H9 (cell line): ENCODE measurements around the gene PLB1. TPM values are rescaled to one million over a fixed set of nuclear protein-coding genes. Genes with fewer than 3 reads are reported as not detected.
A peak's percentile ranks its signal among the peaks of the same experiment; 100 is the strongest.

Experiments used
- DNase-seq: peaks from one replicate; pipeline ENCODE4 v3.0.0-alpha.2; 2017
- H2AFZ ChIP-seq: one replicate; pipeline ENCODE4 v1.6.1; 2013; ENCODE audit warnings: mild to moderate bottlenecking, low read length, control low read depth, moderate library complexity
- H2AK5ac ChIP-seq: 2 replicates; pipeline ENCODE4 v1.6.1; 2013; ENCODE audit warnings: low read length, control low read depth, mixed read lengths; ENCODE audit not compliant: insufficient read length
- H2BK120ac ChIP-seq: one replicate; pipeline ENCODE4 v1.6.1; 2013; ENCODE audit warnings: low read depth, mild to moderate bottlenecking, low read length, control low read depth, inconsistent platforms; ENCODE audit not compliant: poor library complexity, severe bottlenecking
- H2BK12ac ChIP-seq: 2 replicates; pipeline ENCODE4 v1.6.1; 2013; ENCODE audit warnings: low read length, control low read depth, mixed read lengths, low read depth; ENCODE audit not compliant: insufficient read length
- H2BK15ac ChIP-seq: 2 replicates; pipeline ENCODE4 v1.6.1; 2013; ENCODE audit warnings: low read depth, low read length, control low read depth
- H2BK20ac ChIP-seq: one replicate; pipeline ENCODE4 v1.6.1; 2013; ENCODE audit warnings: low read depth, mild to moderate bottlenecking, low read length, control low read depth, inconsistent platforms; ENCODE audit not compliant: poor library complexity, severe bottlenecking
- H2BK5ac ChIP-seq: 2 replicates; pipeline ENCODE4 v1.6.1; 2013; ENCODE audit warnings: low read length, control low read depth, mixed read lengths; ENCODE audit not compliant: insufficient read length
- H3K14ac ChIP-seq: 2 replicates; pipeline ENCODE4 v1.6.1; 2013; ENCODE audit warnings: low read length, control low read depth; ENCODE audit not compliant: insufficient read depth
- H3K18ac ChIP-seq: 2 replicates; pipeline ENCODE4 v1.6.1; 2013; ENCODE audit warnings: low read depth, mild to moderate bottlenecking, mixed read lengths, low read length, control low read depth; ENCODE audit not compliant: insufficient read length
- H3K23ac ChIP-seq: 2 replicates; pipeline ENCODE4 v1.6.1; 2013; ENCODE audit warnings: low read length, control low read depth, mixed read lengths, low read depth; ENCODE audit not compliant: insufficient read length
- H3K23me2 ChIP-seq: 2 replicates; pipeline ENCODE4 v1.6.1; 2013; ENCODE audit warnings: low read depth, mild to moderate bottlenecking, mixed read lengths, low read length, control low read depth; ENCODE audit not compliant: insufficient read length, poor library complexity, severe bottlenecking
- H3K27ac ChIP-seq: 2 replicates; pipeline ENCODE4 v1.5.1; 2013; ENCODE audit warnings: low read length, control low read depth, mixed read lengths, low read depth; ENCODE audit not compliant: insufficient read length
- H3K27me3 ChIP-seq: 2 replicates; pipeline ENCODE4 v1.6.1; 2013; ENCODE audit warnings: low read length, control low read depth, inconsistent platforms; ENCODE audit not compliant: insufficient read depth
- H3K4ac ChIP-seq: 2 replicates; pipeline ENCODE4 v1.6.1; 2013; ENCODE audit warnings: low read depth, mild to moderate bottlenecking, control low read depth, inconsistent platforms, low read length, moderate library complexity
- H3K4me1 ChIP-seq: 2 replicates; pipeline ENCODE4 v1.6.1; 2013; ENCODE audit warnings: low read length, control low read depth, inconsistent platforms; ENCODE audit not compliant: insufficient read depth
- H3K4me2 ChIP-seq: 2 replicates; pipeline ENCODE4 v1.6.1; 2013; ENCODE audit warnings: low read length, control low read depth, mixed read lengths; ENCODE audit not compliant: insufficient read length, insufficient read depth
- H3K56ac ChIP-seq: 2 replicates; pipeline ENCODE4 v1.6.1; 2013; ENCODE audit warnings: low read depth, mild to moderate bottlenecking, mixed read lengths, low read length, control low read depth; ENCODE audit not compliant: insufficient read length
- H3K79me1 ChIP-seq: 2 replicates; pipeline ENCODE4 v1.6.1; 2013; ENCODE audit warnings: low read depth, mild to moderate bottlenecking, moderate library complexity, low read length, control low read depth, inconsistent platforms; ENCODE audit not compliant: insufficient read depth, poor library complexity, severe bottlenecking
- H3K79me2 ChIP-seq: 2 replicates; pipeline ENCODE4 v1.6.1; 2013; ENCODE audit warnings: low read length, control low read depth, inconsistent platforms; ENCODE audit not compliant: insufficient read depth
- H3K9ac ChIP-seq: 2 replicates; pipeline ENCODE4 v1.6.1; 2013; ENCODE audit warnings: low read length, control low read depth, mixed read lengths; ENCODE audit not compliant: insufficient read length; ENCODE audit errors: extremely low read depth
- H3K9me3 ChIP-seq: one replicate; pipeline ENCODE4 v1.6.1; 2013; ENCODE audit warnings: low read depth, low read length, inconsistent platforms; ENCODE audit not compliant: control insufficient read depth
- H3T11ph ChIP-seq: one replicate; pipeline ENCODE4 v1.6.1; 2013; ENCODE audit warnings: mild to moderate bottlenecking, low read length, control low read depth, inconsistent platforms
- H4K20me1 ChIP-seq: one replicate; pipeline ENCODE4 v1.6.1; 2013; ENCODE audit not compliant: control insufficient read depth, insufficient read length, insufficient read depth
- H4K5ac ChIP-seq: 2 replicates; pipeline ENCODE4 v1.6.1; 2013; ENCODE audit warnings: low read depth, mild to moderate bottlenecking, mixed read lengths, low read length, control low read depth; ENCODE audit not compliant: insufficient read length
- H4K8ac ChIP-seq: replicated peaks from 2 replicates; pipeline ENCODE4 v1.6.1; 2013; ENCODE audit warnings: low read length, control low read depth, mixed read lengths, low read depth; ENCODE audit not compliant: insufficient read length
- H4K91ac ChIP-seq: 2 replicates; pipeline ENCODE4 v1.6.1; 2013; ENCODE audit warnings: low read depth, mild to moderate bottlenecking, moderate library complexity, mixed read lengths, low read length, control low read depth; ENCODE audit not compliant: insufficient read length
- H3K27ac Mint-ChIP-seq, 3 experiments: 2 replicates in 2 of 3; 3 replicates in 1 of 3; pipeline ENCODE4 v1.8.0; 2020 to 2021; ENCODE audit warnings: mixed read lengths in 3 of 3, mild to moderate bottlenecking in 1 of 3, moderate library complexity in 1 of 3
- H3K27me3 Mint-ChIP-seq: 2 replicates; pipeline ENCODE4 v1.8.0; 2021; ENCODE audit warnings: low read depth, mild to moderate bottlenecking, moderate library complexity, mixed read lengths
- H3K36me3 Mint-ChIP-seq, 3 experiments: 2 replicates in 2 of 3; 3 replicates in 1 of 3; pipeline ENCODE4 v1.8.0; 2020 to 2021; ENCODE audit warnings: low read depth in 3 of 3, mixed read lengths in 3 of 3; ENCODE audit not compliant: insufficient read depth in 1 of 3
- H3K4me1 Mint-ChIP-seq, 2 experiments: 2 replicates each; pipeline ENCODE4 v1.8.0; 2020; ENCODE audit warnings: mixed read lengths in 2 of 2
- H3K4me3 Mint-ChIP-seq, 2 experiments: 2 replicates in 1 of 2; 3 replicates in 1 of 2; pipeline ENCODE4 v1.8.0; 2020 to 2021; ENCODE audit warnings: mild to moderate bottlenecking in 2 of 2, mixed read lengths in 2 of 2, moderate library complexity in 1 of 2
- H3K9me3 Mint-ChIP-seq, 2 experiments: 2 replicates in 1 of 2; 3 replicates in 1 of 2; pipeline ENCODE4 v1.8.0; 2020; ENCODE audit warnings: mild to moderate bottlenecking in 2 of 2, mixed read lengths in 2 of 2, moderate library complexity in 1 of 2
- CTCF ChIP-seq: fragments of 200-600 bp; sonication (generic); conservative IDR thresholded peaks from 3 replicates; pipeline ENCODE4 v1.8.0; 2021; ENCODE audit warnings: antibody characterized with exemption, mild to moderate bottlenecking
- WGBS: extraction: QIAGEN DNeasy Blood & Tissue Kit; methylation state at CpG from one replicate; pipeline ENCODE4 v1.1.7; 2013; ENCODE audit warnings: missing lambda C conversion rate, low lambda C conversion rate, mixed read lengths; ENCODE audit not compliant: insufficient read length; ENCODE audit errors: extremely low coverage; 5-methylcytosine and 5-hydroxymethylcytosine counted together
- total RNA-seq: library from RNA; stranded (reverse); gene quantifications from 2 replicates; pipeline ENCODE4 v1.2.1, GENCODE V29; 2021

Gene PLB1
- total RNA-seq, 1 experiment from 2014 or later: not detected

- H2BK15ac ChIP-seq: no peak overlapping the region
- no peak overlapping the region for H3K27ac ChIP-seq
- H3K23ac ChIP-seq: no peak overlapping the region
- no peak overlapping the region for H3K14ac ChIP-seq
- H3K4me2 ChIP-seq: no peak overlapping the region
- no peak overlapping the region for H2AFZ ChIP-seq
- Mint-ChIP-seq H3K4me3 (no peak overlapping the region), H3K36me3 (no peaks in the 10 kb centered on the region), H3K27ac (peak overlapping the region in 1 of 3 experiments; percentile 6; a peak in 1 of 7 replicates), H3K4me1 (peaks cover 4 to 5% of the 10 kb centered on the region in 2 experiments), H3K9me3 (no peaks in the 10 kb centered on the region), H3K27me3 (no peaks in the 10 kb centered on the region)
- no peak overlapping the region for H3K56ac ChIP-seq
- no CpG with 5 or more reads among the region's 8 CpGs for WGBS
- H3K9ac ChIP-seq: no peak overlapping the region
- H4K91ac ChIP-seq: no peak overlapping the region
- no peak overlapping the region for H3T11ph ChIP-seq
- no peak overlapping the region for H2AK5ac ChIP-seq
- H3K4me1 ChIP-seq: no peaks in the 10 kb centered on the region
- DNase-seq: no peak
- H3K27me3 ChIP-seq: no peaks in the 10 kb centered on the region
- H2BK120ac ChIP-seq: no peak overlapping the region
- H3K79me1 ChIP-seq: no peaks in the 10 kb centered on the region
- H2BK12ac ChIP-seq: no peak overlapping the region
- no peaks in the 10 kb centered on the region for H3K79me2 ChIP-seq
- H4K20me1 ChIP-seq: no peaks in the 10 kb centered on the region
- no peaks in the 10 kb centered on the region for H3K9me3 ChIP-seq
- no peak overlapping the region for H3K4ac ChIP-seq
- H2BK20ac ChIP-seq: no peak overlapping the region
- no peak overlapping the region for H3K18ac ChIP-seq
- H4K8ac ChIP-seq: no peak overlapping the region
- H4K5ac ChIP-seq: no peak overlapping the region
- TF ChIP-seq CTCF: no peak
- H3K23me2 ChIP-seq: no peaks in the 10 kb centered on the region
- no peak overlapping the region for H2BK5ac ChIP-seq
Observed at GRCh38 chr2:28649481-28650265, 153.8 kb downstream of the PLB1 start.
